Measurements from ENCODE around the gene CPNE4.

Gene CPNE4

GRCh38 chr3:131546441-131546840, 488.4 kb downstream of the CPNE4 start:
- Histone ChIP-seq H3K9ac (ENCODE audit: low read length) (no peak overlapping the region), H3K27ac (ENCODE audit: low read depth, low read length, poor library complexity, severe bottlenecking) (no peak overlapping the region), H3K79me2 (ENCODE audit: insufficient read depth, low read length) (no peaks in the 10 kb centered on the region), H3K27me3 (ENCODE audit: insufficient read depth, low read length) (no peaks in the 10 kb centered on the region), H2AFZ (ENCODE audit: low read length) (no peak overlapping the region), H3K4me1 (ENCODE audit: insufficient read depth, low read length, severe bottlenecking) (no peaks in the 10 kb centered on the region), H3F3A (ENCODE audit: insufficient read depth, low read length) (no peaks in the 10 kb centered on the region), H3K4me2 (ENCODE audit: low read length) (no peak overlapping the region), H4K20me1 (ENCODE audit: insufficient read depth, low read length) (no peaks in the 10 kb centered on the region), H3K4me3 (ENCODE audit: low read depth, low read length, poor library complexity, severe bottlenecking) (no peak overlapping the region), H3K9me3 (ENCODE audit: low read length) (no peaks in the 10 kb centered on the region), H3K9me2 (ENCODE audit: low read depth, low read length) (no peaks in the 10 kb centered on the region), H3K36me3 (ENCODE audit: insufficient read depth, low read length) (no peaks in the 10 kb centered on the region)
- TF ChIP-seq EZH2 (IDR thresholded peaks at IDR 0.05; ENCODE audit: borderline replicate concordance, low read length) = no peak
- TF ChIP-seq, protein P1, sequence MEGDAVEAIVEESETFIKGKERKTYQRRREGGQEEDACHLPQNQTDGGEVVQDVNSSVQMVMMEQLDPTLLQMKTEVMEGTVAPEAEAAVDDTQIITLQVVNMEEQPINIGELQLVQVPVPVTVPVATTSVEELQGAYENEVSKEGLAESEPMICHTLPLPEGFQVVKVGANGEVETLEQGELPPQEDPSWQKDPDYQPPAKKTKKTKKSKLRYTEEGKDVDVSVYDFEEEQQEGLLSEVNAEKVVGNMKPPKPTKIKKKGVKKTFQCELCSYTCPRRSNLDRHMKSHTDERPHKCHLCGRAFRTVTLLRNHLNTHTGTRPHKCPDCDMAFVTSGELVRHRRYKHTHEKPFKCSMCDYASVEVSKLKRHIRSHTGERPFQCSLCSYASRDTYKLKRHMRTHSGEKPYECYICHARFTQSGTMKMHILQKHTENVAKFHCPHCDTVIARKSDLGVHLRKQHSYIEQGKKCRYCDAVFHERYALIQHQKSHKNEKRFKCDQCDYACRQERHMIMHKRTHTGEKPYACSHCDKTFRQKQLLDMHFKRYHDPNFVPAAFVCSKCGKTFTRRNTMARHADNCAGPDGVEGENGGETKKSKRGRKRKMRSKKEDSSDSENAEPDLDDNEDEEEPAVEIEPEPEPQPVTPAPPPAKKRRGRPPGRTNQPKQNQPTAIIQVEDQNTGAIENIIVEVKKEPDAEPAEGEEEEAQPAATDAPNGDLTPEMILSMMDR (IDR thresholded peaks at IDR 0.05; ENCODE audit: low read length) = no peak

GRCh38 chr3:131544557-131544956, 490.3 kb downstream of the CPNE4 start:
- H4K20me1 ChIP-seq (ENCODE audit: insufficient read depth, low read length) = no peaks in the 10 kb centered on the region
- no peak overlapping the region for H3K4me2 ChIP-seq (ENCODE audit: low read length)
- no peaks in the 10 kb centered on the region for H3K9me2 ChIP-seq (ENCODE audit: low read depth, low read length)
- H3F3A ChIP-seq (ENCODE audit: insufficient read depth, low read length) = no peaks in the 10 kb centered on the region
- H3K4me3 ChIP-seq (ENCODE audit: low read depth, low read length, poor library complexity, severe bottlenecking) = no peak overlapping the region
- no peak overlapping the region for H3K9ac ChIP-seq (ENCODE audit: low read length)
- no peaks in the 10 kb centered on the region for H3K27me3 ChIP-seq (ENCODE audit: insufficient read depth, low read length)
- TF ChIP-seq, protein P1 (IDR thresholded peaks at IDR 0.05; ENCODE audit: low read length) = no peak
- TF ChIP-seq EZH2 (IDR thresholded peaks at IDR 0.05; ENCODE audit: borderline replicate concordance, low read length) = no peak
- H3K27ac ChIP-seq (ENCODE audit: low read depth, low read length, poor library complexity, severe bottlenecking) = no peak overlapping the region
- H2AFZ ChIP-seq (ENCODE audit: low read length) = no peak overlapping the region
- H3K4me1 ChIP-seq (ENCODE audit: insufficient read depth, low read length, severe bottlenecking) = no peaks in the 10 kb centered on the region
- H3K9me3 ChIP-seq (ENCODE audit: low read length) = no peaks in the 10 kb centered on the region
- H3K79me2 ChIP-seq (ENCODE audit: insufficient read depth, low read length) = no peaks in the 10 kb centered on the region
- no peaks in the 10 kb centered on the region for H3K36me3 ChIP-seq (ENCODE audit: insufficient read depth, low read length)

DNA sequence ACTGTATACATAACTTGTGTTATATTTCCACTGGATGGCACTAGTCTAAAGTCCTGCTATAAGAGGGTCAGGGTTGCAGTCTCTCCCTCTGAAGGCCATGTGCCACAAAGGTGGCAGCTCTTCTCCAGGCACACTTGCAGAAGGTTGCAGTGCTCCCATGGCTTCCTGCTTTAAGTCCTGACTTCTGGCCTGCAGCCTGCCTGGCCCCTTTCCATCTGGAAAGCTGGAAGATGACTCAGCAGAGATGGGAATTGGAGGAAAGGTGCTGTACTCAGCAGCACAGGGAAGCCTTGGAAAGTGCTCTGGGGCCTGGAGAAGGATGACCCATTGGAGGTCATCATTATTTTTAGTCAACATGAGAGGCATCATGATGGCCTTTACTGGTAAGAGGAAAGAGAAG, 491.1 kb downstream of the CPNE4 start:
- Histone ChIP-seq H3K9ac (ENCODE audit: low read length) (no peak overlapping the region), H3K27me3 (ENCODE audit: insufficient read depth, low read length) (no peaks in the 10 kb centered on the region), H3K79me2 (ENCODE audit: insufficient read depth, low read length) (no peaks in the 10 kb centered on the region), H3K4me1 (ENCODE audit: insufficient read depth, low read length, severe bottlenecking) (no peaks in the 10 kb centered on the region), H4K20me1 (ENCODE audit: insufficient read depth, low read length) (no peaks in the 10 kb centered on the region), H3K4me3 (ENCODE audit: low read depth, low read length, poor library complexity, severe bottlenecking) (no peak overlapping the region), H3K9me3 (ENCODE audit: low read length) (no peaks in the 10 kb centered on the region), H3K36me3 (ENCODE audit: insufficient read depth, low read length) (no peaks in the 10 kb centered on the region), H3F3A (ENCODE audit: insufficient read depth, low read length) (no peaks in the 10 kb centered on the region), H2AFZ (ENCODE audit: low read length) (no peak overlapping the region), H3K9me2 (ENCODE audit: low read depth, low read length) (no peaks in the 10 kb centered on the region), H3K27ac (ENCODE audit: low read depth, low read length, poor library complexity, severe bottlenecking) (no peak overlapping the region), H3K4me2 (ENCODE audit: low read length) (no peak overlapping the region)
- TF ChIP-seq, protein P1 (IDR thresholded peaks at IDR 0.05; ENCODE audit: low read length) = no peak
- TF ChIP-seq EZH2 (IDR thresholded peaks at IDR 0.05; ENCODE audit: borderline replicate concordance, low read length) = no peak

All from OCI-LY1 (cell line).